HEK293 (cell line): ENCODE measurements around the gene HECTD3.

Experiments
- BCL11A ChIP-seq: fragments of 450-650 bp; formaldehyde crosslinking; IDR thresholded peaks from 2 replicates; pipeline ENCODE4 v1.5.1; 2016; ENCODE audit warnings: low read depth, missing biosample characterization, missing genetic modification characterization
- GFI1B ChIP-seq: fragments of 450-650 bp; formaldehyde crosslinking; IDR thresholded peaks from 2 replicates; pipeline ENCODE4 v1.5.1; 2016; ENCODE audit warnings: missing biosample characterization, missing genetic modification characterization
- GLI4 ChIP-seq: fragments of 450-650 bp; formaldehyde crosslinking; IDR thresholded peaks from 2 replicates; pipeline ENCODE4 v1.5.1; 2016; ENCODE audit warnings: missing biosample characterization, missing genetic modification characterization
- SP2 ChIP-seq: fragments of 450-650 bp; formaldehyde crosslinking; IDR thresholded peaks from 2 replicates; pipeline ENCODE4 v1.5.1; 2016; ENCODE audit warnings: missing biosample characterization, missing genetic modification characterization
- TSHZ1 ChIP-seq: fragments of 450-650 bp; formaldehyde crosslinking; IDR thresholded peaks from 2 replicates; pipeline ENCODE4 v1.5.1; 2016; ENCODE audit warnings: missing biosample characterization, missing genetic modification characterization, borderline replicate concordance
- WT1 ChIP-seq: fragments of 450-650 bp; formaldehyde crosslinking; IDR thresholded peaks from 2 replicates; pipeline ENCODE4 v1.5.1; 2016; ENCODE audit warnings: missing biosample characterization, missing genetic modification characterization
- ZBTB20 ChIP-seq: fragments of 450-650 bp; formaldehyde crosslinking; IDR thresholded peaks from 2 replicates; pipeline ENCODE4 v1.5.1; 2016; ENCODE audit warnings: missing biosample characterization, missing genetic modification characterization
- ZBTB21 ChIP-seq: fragments of 450-650 bp; formaldehyde crosslinking; IDR thresholded peaks from 2 replicates; pipeline ENCODE4 v1.5.1; 2017; ENCODE audit warnings: missing biosample characterization, missing genetic modification characterization
- ZBTB7A ChIP-seq: fragments of 450-650 bp; formaldehyde crosslinking; IDR thresholded peaks from 2 replicates; pipeline ENCODE4 v1.5.1; 2016; ENCODE audit warnings: low read depth, missing biosample characterization, missing genetic modification characterization
- ZNF10 ChIP-seq: fragments of 450-650 bp; formaldehyde crosslinking; IDR thresholded peaks from 2 replicates; pipeline ENCODE4 v1.5.1; 2017; ENCODE audit warnings: missing biosample characterization, missing genetic modification characterization
- ZNF280C ChIP-seq: fragments of 450-650 bp; formaldehyde crosslinking; IDR thresholded peaks from 2 replicates; pipeline ENCODE4 v1.5.1; 2016; ENCODE audit warnings: missing biosample characterization, missing genetic modification characterization
- ZNF324 ChIP-seq: fragments of 450-650 bp; formaldehyde crosslinking; IDR thresholded peaks from 2 replicates; pipeline ENCODE4 v1.5.1; 2016; ENCODE audit warnings: missing biosample characterization, missing genetic modification characterization
- ZNF341 ChIP-seq: fragments of 450-650 bp; formaldehyde crosslinking; IDR thresholded peaks from 2 replicates; pipeline ENCODE4; 2016; ENCODE audit warnings: low read depth, missing biosample characterization, missing genetic modification characterization
- ZNF366 ChIP-seq: fragments of 450-650 bp; formaldehyde crosslinking; conservative IDR thresholded peaks from 2 replicates; pipeline ENCODE4 v1.5.1; 2016; ENCODE audit warnings: missing biosample characterization, missing genetic modification characterization
- ZNF391 ChIP-seq: fragments of 450-650 bp; formaldehyde crosslinking; IDR thresholded peaks from 2 replicates; pipeline ENCODE4 v1.5.1; 2016; ENCODE audit warnings: low read depth, missing biosample characterization, missing genetic modification characterization, borderline replicate concordance
- ZNF529 ChIP-seq: fragments of 450-650 bp; formaldehyde crosslinking; IDR thresholded peaks from 2 replicates; pipeline ENCODE4 v1.5.1; 2017; ENCODE audit warnings: missing genetic modification characterization, missing biosample characterization; ENCODE audit not compliant: insufficient replicate concordance
- ZNF596 ChIP-seq: fragments of 450-650 bp; IDR thresholded peaks from 2 replicates; pipeline ENCODE4 v1.5.0; 2018; ENCODE audit warnings: missing biosample characterization, mild to moderate bottlenecking, missing genetic modification characterization, moderate library complexity
- ZNF629 ChIP-seq: fragments of 450-650 bp; formaldehyde crosslinking; IDR thresholded peaks from 2 replicates; pipeline ENCODE4 v1.5.1; 2017; ENCODE audit warnings: missing biosample characterization, missing genetic modification characterization
- ZNF645 ChIP-seq: fragments of 450-650 bp; formaldehyde crosslinking; IDR thresholded peaks from 2 replicates; pipeline ENCODE4; 2016; ENCODE audit warnings: missing biosample characterization, missing genetic modification characterization
- ZNF76 ChIP-seq: fragments of 450-650 bp; formaldehyde crosslinking; IDR thresholded peaks from 2 replicates; pipeline ENCODE4; 2016; ENCODE audit warnings: low read depth, missing biosample characterization, missing genetic modification characterization, borderline replicate concordance
- ZNF791 ChIP-seq: fragments of 450-650 bp; formaldehyde crosslinking; IDR thresholded peaks from 2 replicates; pipeline ENCODE4 v1.5.1; 2016; ENCODE audit warnings: missing biosample characterization, missing genetic modification characterization
- ZSCAN5A ChIP-seq: fragments of 450-650 bp; formaldehyde crosslinking; IDR thresholded peaks from 2 replicates; pipeline ENCODE4 v1.5.1; 2016; ENCODE audit warnings: missing biosample characterization, missing genetic modification characterization
- TF ChIP-seq, protein P1 (sequence below): fragments of 450-650 bp; formaldehyde crosslinking; IDR thresholded peaks from 2 replicates; pipeline ENCODE4 v1.5.1; 2016; ENCODE audit warnings: missing biosample characterization, missing genetic modification characterization
- TF ChIP-seq, protein P2 (sequence below): fragments of 450-650 bp; formaldehyde crosslinking; optimal IDR thresholded peaks from 2 replicates; pipeline ENCODE3; 2016; ENCODE audit warnings: missing biosample characterization, mild to moderate bottlenecking, missing genetic modification characterization

The HECTD3 gene

GRCh38 chr1:45010855-45011811 lies at the start of gene HECTD3 (continued):
- 0 out of 2 replicates have a peak, but pooled peaks have one; percentile 9 for TF ChIP-seq ZNF791
- peak; percentile 95 for TF ChIP-seq ZBTB20
- TF ChIP-seq ZNF341 (tag by site-specific recombination): peak; percentile 73
- no peak for TF ChIP-seq GFI1B (tag by site-specific recombination)
- no peak for TF ChIP-seq TSHZ1 (tag by site-specific recombination)
- TF ChIP-seq, protein P1, sequence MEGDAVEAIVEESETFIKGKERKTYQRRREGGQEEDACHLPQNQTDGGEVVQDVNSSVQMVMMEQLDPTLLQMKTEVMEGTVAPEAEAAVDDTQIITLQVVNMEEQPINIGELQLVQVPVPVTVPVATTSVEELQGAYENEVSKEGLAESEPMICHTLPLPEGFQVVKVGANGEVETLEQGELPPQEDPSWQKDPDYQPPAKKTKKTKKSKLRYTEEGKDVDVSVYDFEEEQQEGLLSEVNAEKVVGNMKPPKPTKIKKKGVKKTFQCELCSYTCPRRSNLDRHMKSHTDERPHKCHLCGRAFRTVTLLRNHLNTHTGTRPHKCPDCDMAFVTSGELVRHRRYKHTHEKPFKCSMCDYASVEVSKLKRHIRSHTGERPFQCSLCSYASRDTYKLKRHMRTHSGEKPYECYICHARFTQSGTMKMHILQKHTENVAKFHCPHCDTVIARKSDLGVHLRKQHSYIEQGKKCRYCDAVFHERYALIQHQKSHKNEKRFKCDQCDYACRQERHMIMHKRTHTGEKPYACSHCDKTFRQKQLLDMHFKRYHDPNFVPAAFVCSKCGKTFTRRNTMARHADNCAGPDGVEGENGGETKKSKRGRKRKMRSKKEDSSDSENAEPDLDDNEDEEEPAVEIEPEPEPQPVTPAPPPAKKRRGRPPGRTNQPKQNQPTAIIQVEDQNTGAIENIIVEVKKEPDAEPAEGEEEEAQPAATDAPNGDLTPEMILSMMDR (tag by site-specific recombination): peak; percentile 26; the same call in 1 of the 2 replicates
- peak; percentile 33 for TF ChIP-seq SP2 (tag by site-specific recombination)
- TF ChIP-seq BCL11A (tag by site-specific recombination): peak; percentile 28; the same call in 1 of the 2 replicates
- TF ChIP-seq GLI4: no peak; the same call in 1 of the 2 replicates
- TF ChIP-seq ZNF596: no peak
- peak; percentile 51; the same call in 1 of the 2 replicates for TF ChIP-seq WT1 (tag by site-specific recombination)
- peak; percentile 22; the same call in 1 of the 2 replicates for TF ChIP-seq ZNF629 (tag by site-specific recombination)
- no peak for TF ChIP-seq ZNF529
- TF ChIP-seq ZSCAN5A (tag by site-specific recombination): peak; percentile 16; the same call in 1 of the 2 replicates
- TF ChIP-seq ZNF280C (tag by site-specific recombination): no peak
- TF ChIP-seq, protein P2, sequence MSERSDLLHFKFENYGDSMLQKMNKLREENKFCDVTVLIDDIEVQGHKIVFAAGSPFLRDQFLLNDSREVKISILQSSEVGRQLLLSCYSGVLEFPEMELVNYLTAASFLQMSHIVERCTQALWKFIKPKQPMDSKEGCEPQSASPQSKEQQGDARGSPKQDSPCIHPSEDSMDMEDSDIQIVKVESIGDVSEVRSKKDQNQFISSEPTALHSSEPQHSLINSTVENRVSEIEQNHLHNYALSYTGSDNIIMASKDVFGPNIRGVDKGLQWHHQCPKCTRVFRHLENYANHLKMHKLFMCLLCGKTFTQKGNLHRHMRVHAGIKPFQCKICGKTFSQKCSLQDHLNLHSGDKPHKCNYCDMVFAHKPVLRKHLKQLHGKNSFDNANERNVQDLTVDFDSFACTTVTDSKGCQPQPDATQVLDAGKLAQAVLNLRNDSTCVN (tag by site-specific recombination): peak; percentile 84
- TF ChIP-seq ZNF645 (tag by site-specific recombination): no peak
- TF ChIP-seq ZNF324 (tag by site-specific recombination): peak; percentile 53; the same call in 1 of the 2 replicates
- no peak for TF ChIP-seq ZNF366 (tag by site-specific recombination)
- no peak for TF ChIP-seq ZNF10 (tag by site-specific recombination)
- TF ChIP-seq ZBTB7A: peak; percentile 68; the same call in 1 of the 2 replicates
- TF ChIP-seq ZNF76 (tag by site-specific recombination): peak; percentile 61; the same call in 1 of the 2 replicates
- TF ChIP-seq ZNF391 (tag by site-specific recombination): no peak; the same call in 1 of the 2 replicates
- TF ChIP-seq ZBTB21 (tag by site-specific recombination): no peak
